HepG2 (cell line): ENCODE data around the gene NDUFS4. TPM values are rescaled to one million over a fixed set of nuclear protein-coding genes. Genes with fewer than 3 reads are reported as not detected.

Experiments
- AKAP8 ChIP-seq: sonication (generic); formaldehyde crosslinking; IDR thresholded peaks from 2 replicates; pipeline ENCODE4 v1.5.1; 2020; ENCODE audit warnings: mild to moderate bottlenecking, missing genetic modification reagents
- EP300 ChIP-seq, 3 experiments: sonication (generic) in 1 of 3; formaldehyde crosslinking in 1 of 3; IDR thresholded peaks; 2 replicates each; pipeline versions ENCODE4 v1.5.1 to v1.6.1; 2011 to 2020; ENCODE audit warnings: low read depth in 2 of 3, low read length in 2 of 3, borderline replicate concordance in 1 of 3, improper control_type of control experiment in 1 of 3, mild to moderate bottlenecking in 1 of 3, missing genetic modification reagents in 1 of 3, moderate library complexity in 1 of 3
- HNRNPLL ChIP-seq: fragments of 200-400 bp; formaldehyde crosslinking; IDR thresholded peaks from 2 replicates; pipeline ENCODE4 v1.6.1; 2017; ENCODE audit warnings: mild to moderate bottlenecking, low read depth, low read length; ENCODE audit not compliant: poor library complexity, severe bottlenecking
- KDM5A ChIP-seq: fragments of 200-600 bp; sonication (generic); IDR thresholded peaks from 2 replicates; pipeline ENCODE4 v1.7.0; 2018; ENCODE audit warnings: antibody characterized with exemption, mild to moderate bottlenecking, low read length, borderline replicate concordance
- NFE2L2 ChIP-seq: fragments of 150-350 bp; IDR thresholded peaks from 2 replicates; pipeline ENCODE4 v1.6.1; 2014; ENCODE audit warnings: low read length
- NFKB2 ChIP-seq: sonication (generic); formaldehyde crosslinking; IDR thresholded peaks from 2 replicates; pipeline ENCODE4 v1.4.0; 2020; ENCODE audit warnings: missing genetic modification reagents, borderline replicate concordance
- NONO ChIP-seq, 2 experiments: fragments of 450-650 bp in 1 of 2; sonication (generic) in 1 of 2; formaldehyde crosslinking in 1 of 2; IDR thresholded peaks in 1 of 2; conservative IDR thresholded peaks in 1 of 2; 2 replicates each; pipeline versions ENCODE4 v1.6.1 to v1.8.0; 2017 to 2022; ENCODE audit warnings: mild to moderate bottlenecking in 1 of 2, missing genetic modification reagents in 1 of 2, moderate library complexity in 1 of 2
- RBM22 ChIP-seq: fragments of 200-400 bp; formaldehyde crosslinking; optimal IDR thresholded peaks from 2 replicates; pipeline ENCODE3; 2017; ENCODE audit warnings: mild to moderate bottlenecking, low read length, moderate library complexity
- SSRP1 ChIP-seq: IDR thresholded peaks from 2 replicates; pipeline ENCODE4 v1.6.1; 2016; ENCODE audit warnings: control low read depth
- YEATS4 ChIP-seq: sonication (generic); formaldehyde crosslinking; IDR thresholded peaks from 2 replicates; pipeline ENCODE4 v1.4.0; 2020; ENCODE audit warnings: missing genetic modification reagents, borderline replicate concordance
- ZC3H13 ChIP-seq: sonication (generic); formaldehyde crosslinking; IDR thresholded peaks from 2 replicates; pipeline ENCODE4 v1.8.1; 2023; ENCODE audit warnings: mild to moderate bottlenecking, missing genetic modification reagents, moderate library complexity
- ZFP36L1 ChIP-seq: sonication (generic); formaldehyde crosslinking; IDR thresholded peaks from 2 replicates; pipeline ENCODE4 v1.8.0; 2022; ENCODE audit warnings: mild to moderate bottlenecking, missing genetic modification reagents, moderate library complexity
- ZNF124 ChIP-seq: sonication (generic); formaldehyde crosslinking; IDR thresholded peaks from 2 replicates; pipeline ENCODE4 v1.4.0; 2020; ENCODE audit warnings: missing genetic modification reagents
- ZNF550 ChIP-seq: sonication (generic); formaldehyde crosslinking; IDR thresholded peaks from 2 replicates; pipeline ENCODE4 v1.4.0; 2020; ENCODE audit warnings: mild to moderate bottlenecking, missing genetic modification reagents, borderline replicate concordance
- ZNF569 ChIP-seq: sonication (generic); formaldehyde crosslinking; IDR thresholded peaks from 2 replicates; pipeline ENCODE4 v1.5.0; 2020; ENCODE audit warnings: mild to moderate bottlenecking, missing genetic modification reagents, moderate library complexity, borderline replicate concordance
- ZNF788 ChIP-seq: sonication (generic); formaldehyde crosslinking; IDR thresholded peaks from 2 replicates; pipeline ENCODE4 v1.5.0; 2020; ENCODE audit warnings: mild to moderate bottlenecking, missing genetic modification reagents, borderline replicate concordance
- polyA plus RNA-seq, 8 experiments: library from polyadenylated mRNA; depleted of rRNA in 3 of 8; stranded (reverse) in 7 of 8; unstranded in 1 of 8; fragments of >200 nt; fragmentation: Illumina TruSeq in 4 of 8; extraction: Trizol in 4 of 8; gene quantifications; 2 replicates each; pipeline versions ENCODE4 v1.2.1 to v1.2.3, GENCODE V29; 2011 to 2016; ENCODE audit warnings: low read depth in 4 of 8, missing spikeins in 1 of 8, mixed read lengths in 1 of 8; ENCODE audit not compliant: insufficient read depth in 1 of 8
- total RNA-seq, 5 experiments: library from RNA; depleted of rRNA; stranded (reverse); fragments of >200 nt; fragmentation: Illumina TruSeq; extraction: Trizol; gene quantifications; 2 replicates each; pipeline ENCODE4 v1.2.3, GENCODE V29; 2016; ENCODE audit warnings: low read depth in 1 of 5
- TF ChIP-seq, protein P1 (sequence below): conservative IDR thresholded peaks from 2 replicates; pipeline ENCODE4 v1.6.1; 2018; ENCODE audit warnings: missing genetic modification reagents
- TF ChIP-seq, protein P2 (sequence below): IDR thresholded peaks from 2 replicates; pipeline ENCODE4 v1.4.0; 2020; ENCODE audit warnings: mild to moderate bottlenecking, missing genetic modification reagents
- TF ChIP-seq, protein P3 (sequence below): IDR thresholded peaks from 2 replicates; pipeline ENCODE4 v1.6.1; 2016; ENCODE audit warnings: mild to moderate bottlenecking

Gene NDUFS4
- total and polyA plus RNA-seq, 2 of the 13 experiments (the other 11 are each of a cell fraction or from before 2014, with no cell fraction given) = 121 to 126 TPM

DNA sequence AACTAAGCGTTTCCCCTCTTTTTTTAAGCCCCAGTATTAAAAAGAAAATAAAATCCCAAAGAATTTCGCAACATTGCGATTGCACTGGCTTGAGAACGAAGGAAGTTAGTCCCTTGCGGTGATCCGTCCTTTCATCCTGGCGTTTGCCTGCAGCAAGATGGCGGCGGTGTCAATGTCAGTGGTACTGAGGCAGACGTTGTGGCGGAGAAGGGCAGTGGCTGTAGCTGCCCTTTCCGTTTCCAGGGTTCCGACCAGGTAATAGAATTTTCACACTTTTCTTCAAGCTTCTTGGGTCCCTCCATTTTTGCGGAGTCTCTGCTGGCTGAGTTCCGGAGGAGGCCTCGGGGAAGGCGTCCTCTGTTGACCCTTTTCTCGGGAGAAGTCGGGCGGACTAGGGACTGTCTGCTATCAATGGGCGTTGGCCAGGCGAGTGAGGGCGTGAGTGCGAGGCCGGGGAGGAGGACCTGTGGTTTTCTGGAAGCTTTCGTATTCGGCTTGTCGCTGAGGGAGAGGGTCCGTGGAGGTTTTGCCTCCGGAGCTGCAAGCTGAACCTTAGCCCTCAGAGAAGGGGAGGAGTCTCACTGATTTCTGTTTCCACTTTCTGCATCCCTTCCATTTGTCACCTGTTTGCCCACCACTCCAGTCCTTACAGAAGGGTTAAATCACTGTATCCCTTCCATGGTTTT is at the start of gene NDUFS4 (continued):
- 0 out of 4 replicates have a peak, but pooled peaks of 1 of the 2 experiments have one; percentile 30 for TF ChIP-seq EP300 (IDR thresholded peaks at IDR 0.05; ENCODE audit: low read depth in 2 of 2, low read length in 2 of 2)
- no peak for TF ChIP-seq EP300 (CRISPR knock-in tag; IDR thresholded peaks at IDR 0.05; ENCODE audit: borderline replicate concordance)
- TF ChIP-seq, protein P1, sequence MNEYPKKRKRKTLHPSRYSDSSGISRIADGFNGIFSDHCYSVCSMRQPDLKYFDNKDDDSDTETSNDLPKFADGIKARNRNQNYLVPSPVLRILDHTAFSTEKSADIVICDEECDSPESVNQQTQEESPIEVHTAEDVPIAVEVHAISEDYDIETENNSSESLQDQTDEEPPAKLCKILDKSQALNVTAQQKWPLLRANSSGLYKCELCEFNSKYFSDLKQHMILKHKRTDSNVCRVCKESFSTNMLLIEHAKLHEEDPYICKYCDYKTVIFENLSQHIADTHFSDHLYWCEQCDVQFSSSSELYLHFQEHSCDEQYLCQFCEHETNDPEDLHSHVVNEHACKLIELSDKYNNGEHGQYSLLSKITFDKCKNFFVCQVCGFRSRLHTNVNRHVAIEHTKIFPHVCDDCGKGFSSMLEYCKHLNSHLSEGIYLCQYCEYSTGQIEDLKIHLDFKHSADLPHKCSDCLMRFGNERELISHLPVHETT (CRISPR knock-in tag) = no peak
- no peak for TF ChIP-seq NFE2L2
- no peak for TF ChIP-seq ZFP36L1 (CRISPR knock-in tag)
- TF ChIP-seq ZNF569 (CRISPR knock-in tag) = no peak
- TF ChIP-seq HNRNPLL = no peak
- peak; percentile 78 for TF ChIP-seq YEATS4 (CRISPR knock-in tag)
- TF ChIP-seq RBM22 = no peak
- TF ChIP-seq KDM5A = peak; percentile 96
- TF ChIP-seq ZC3H13 = 0 out of 2 replicates have a peak, but pooled peaks have one; percentile 47
- no peak for TF ChIP-seq ZNF550 (CRISPR knock-in tag)
- peak; percentile 88; the same call in 1 of the 2 replicates for TF ChIP-seq NFKB2 (CRISPR knock-in tag)
- no peak for TF ChIP-seq NONO (IDR thresholded peaks at IDR 0.05)
- TF ChIP-seq NONO (CRISPR knock-in tag; conservative IDR thresholded peaks at IDR 0.05) = peak; percentile 81
- TF ChIP-seq ZNF124 (CRISPR knock-in tag) = peak; percentile 71; the same call in 1 of the 2 replicates
- TF ChIP-seq, protein P2, sequence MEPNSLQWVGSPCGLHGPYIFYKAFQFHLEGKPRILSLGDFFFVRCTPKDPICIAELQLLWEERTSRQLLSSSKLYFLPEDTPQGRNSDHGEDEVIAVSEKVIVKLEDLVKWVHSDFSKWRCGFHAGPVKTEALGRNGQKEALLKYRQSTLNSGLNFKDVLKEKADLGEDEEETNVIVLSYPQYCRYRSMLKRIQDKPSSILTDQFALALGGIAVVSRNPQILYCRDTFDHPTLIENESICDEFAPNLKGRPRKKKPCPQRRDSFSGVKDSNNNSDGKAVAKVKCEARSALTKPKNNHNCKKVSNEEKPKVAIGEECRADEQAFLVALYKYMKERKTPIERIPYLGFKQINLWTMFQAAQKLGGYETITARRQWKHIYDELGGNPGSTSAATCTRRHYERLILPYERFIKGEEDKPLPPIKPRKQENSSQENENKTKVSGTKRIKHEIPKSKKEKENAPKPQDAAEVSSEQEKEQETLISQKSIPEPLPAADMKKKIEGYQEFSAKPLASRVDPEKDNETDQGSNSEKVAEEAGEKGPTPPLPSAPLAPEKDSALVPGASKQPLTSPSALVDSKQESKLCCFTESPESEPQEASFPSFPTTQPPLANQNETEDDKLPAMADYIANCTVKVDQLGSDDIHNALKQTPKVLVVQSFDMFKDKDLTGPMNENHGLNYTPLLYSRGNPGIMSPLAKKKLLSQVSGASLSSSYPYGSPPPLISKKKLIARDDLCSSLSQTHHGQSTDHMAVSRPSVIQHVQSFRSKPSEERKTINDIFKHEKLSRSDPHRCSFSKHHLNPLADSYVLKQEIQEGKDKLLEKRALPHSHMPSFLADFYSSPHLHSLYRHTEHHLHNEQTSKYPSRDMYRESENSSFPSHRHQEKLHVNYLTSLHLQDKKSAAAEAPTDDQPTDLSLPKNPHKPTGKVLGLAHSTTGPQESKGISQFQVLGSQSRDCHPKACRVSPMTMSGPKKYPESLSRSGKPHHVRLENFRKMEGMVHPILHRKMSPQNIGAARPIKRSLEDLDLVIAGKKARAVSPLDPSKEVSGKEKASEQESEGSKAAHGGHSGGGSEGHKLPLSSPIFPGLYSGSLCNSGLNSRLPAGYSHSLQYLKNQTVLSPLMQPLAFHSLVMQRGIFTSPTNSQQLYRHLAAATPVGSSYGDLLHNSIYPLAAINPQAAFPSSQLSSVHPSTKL (CRISPR knock-in tag) = peak; percentile 77
- TF ChIP-seq, protein P3, sequence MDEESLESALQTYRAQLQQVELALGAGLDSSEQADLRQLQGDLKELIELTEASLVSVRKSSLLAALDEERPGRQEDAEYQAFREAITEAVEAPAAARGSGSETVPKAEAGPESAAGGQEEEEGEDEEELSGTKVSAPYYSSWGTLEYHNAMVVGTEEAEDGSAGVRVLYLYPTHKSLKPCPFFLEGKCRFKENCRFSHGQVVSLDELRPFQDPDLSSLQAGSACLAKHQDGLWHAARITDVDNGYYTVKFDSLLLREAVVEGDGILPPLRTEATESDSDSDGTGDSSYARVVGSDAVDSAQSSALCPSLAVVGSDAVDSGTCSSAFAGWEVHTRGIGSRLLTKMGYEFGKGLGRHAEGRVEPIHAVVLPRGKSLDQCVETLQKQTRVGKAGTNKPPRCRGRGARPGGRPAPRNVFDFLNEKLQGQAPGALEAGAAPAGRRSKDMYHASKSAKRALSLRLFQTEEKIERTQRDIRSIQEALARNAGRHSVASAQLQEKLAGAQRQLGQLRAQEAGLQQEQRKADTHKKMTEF (CRISPR knock-in tag) = peak; percentile 74
- TF ChIP-seq ZNF788 = peak; percentile 79; the same call in 1 of the 2 replicates
- TF ChIP-seq AKAP8 (CRISPR knock-in tag) = no peak
- peak; percentile 68; the same call in 1 of the 2 replicates for TF ChIP-seq SSRP1 (CRISPR knock-in tag)
